Measurements from ENCODE around the gene LARP4B.

DNA sequence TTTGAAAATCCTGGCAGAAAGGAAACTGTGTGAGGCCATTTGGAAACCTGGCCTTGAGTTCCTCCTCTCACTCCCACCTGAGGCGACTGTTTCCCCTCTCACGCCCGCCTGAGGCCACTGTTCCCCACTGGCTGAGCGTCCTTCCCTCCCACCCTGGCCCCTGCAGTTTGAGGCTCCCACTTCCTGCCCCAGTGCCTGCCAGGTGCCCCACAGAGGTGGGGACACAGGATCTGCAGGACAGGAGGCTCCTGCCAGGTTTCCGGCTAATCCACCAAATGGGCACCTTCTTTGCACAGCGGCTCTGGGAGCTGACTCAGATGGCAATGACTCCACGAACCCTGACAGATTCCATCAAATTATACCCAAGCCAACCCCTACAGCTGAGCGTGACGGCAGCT lies 24.3 kb upstream of the LARP4B start:
- TF ChIP-seq, protein P1, sequence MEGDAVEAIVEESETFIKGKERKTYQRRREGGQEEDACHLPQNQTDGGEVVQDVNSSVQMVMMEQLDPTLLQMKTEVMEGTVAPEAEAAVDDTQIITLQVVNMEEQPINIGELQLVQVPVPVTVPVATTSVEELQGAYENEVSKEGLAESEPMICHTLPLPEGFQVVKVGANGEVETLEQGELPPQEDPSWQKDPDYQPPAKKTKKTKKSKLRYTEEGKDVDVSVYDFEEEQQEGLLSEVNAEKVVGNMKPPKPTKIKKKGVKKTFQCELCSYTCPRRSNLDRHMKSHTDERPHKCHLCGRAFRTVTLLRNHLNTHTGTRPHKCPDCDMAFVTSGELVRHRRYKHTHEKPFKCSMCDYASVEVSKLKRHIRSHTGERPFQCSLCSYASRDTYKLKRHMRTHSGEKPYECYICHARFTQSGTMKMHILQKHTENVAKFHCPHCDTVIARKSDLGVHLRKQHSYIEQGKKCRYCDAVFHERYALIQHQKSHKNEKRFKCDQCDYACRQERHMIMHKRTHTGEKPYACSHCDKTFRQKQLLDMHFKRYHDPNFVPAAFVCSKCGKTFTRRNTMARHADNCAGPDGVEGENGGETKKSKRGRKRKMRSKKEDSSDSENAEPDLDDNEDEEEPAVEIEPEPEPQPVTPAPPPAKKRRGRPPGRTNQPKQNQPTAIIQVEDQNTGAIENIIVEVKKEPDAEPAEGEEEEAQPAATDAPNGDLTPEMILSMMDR (IDR thresholded peaks at IDR 0.05), result no peak
- no peak for TF ChIP-seq POLR2A (IDR thresholded peaks at IDR 0.05)
